SKM-1 treated with dmso at 0.1 percent for 144 hours (cell line): Measurements from ENCODE around the gene SFN.
"Not testable (repeated sequence)": the region's sequence is repeated elsewhere in the genome, so short reads cannot be mapped to it uniquely, and the experiment has no call there.

Experiments used
- DNase-seq: peaks from one replicate; lab custom pipeline; 2025; ENCODE audit not compliant: unreplicated experiment; lab: John Stamatoyannopoulos, UW

Gene SFN

GRCh38 chr1:26864610-26865480 lies 1.9 kb downstream of the SFN start:
- DNase-seq = peak; percentile 95

- DNase-seq = not testable (repeated sequence)
Measured at GRCh38 chr1:26873097-26873496, 10.1 kb downstream of the SFN start.

GRCh38 chr1:26874896-26875295 lies 11.9 kb downstream of the SFN start:
- no peak for DNase-seq

GRCh38 chr1:26877326-26877725 lies 14.4 kb downstream of the SFN start:
- DNase-seq = no peak

- DNase-seq = no peak
Measured at GRCh38 chr1:26879793-26880192, 16.8 kb downstream of the SFN start.

GRCh38 chr1:26881611-26882010 lies 18.7 kb downstream of the SFN start:
- not testable (repeated sequence) for DNase-seq

- DNase-seq = no peak
Measured at GRCh38 chr1:26882696-26883463, 19.9 kb downstream of the SFN start.

GRCh38 chr1:26887125-26887524 lies 24.2 kb downstream of the SFN start:
- peak; percentile 16 for DNase-seq

GRCh38 chr1:26888231-26888630 lies 25.3 kb downstream of the SFN start:
- DNase-seq = no peak

- DNase-seq = peak; percentile 71
Measured at GRCh38 chr1:26889551-26890466, 26.9 kb downstream of the SFN start, which contains the start of gene GPN2. Gene GPN2, minus strand, starts transcription at chr1:26890283. Its CDS starts 187 bp downstream, at chr1:26890096.

- DNase-seq = no peak
Measured at GRCh38 chr1:26890467-26890796, 27.5 kb downstream of the SFN start.

GRCh38 chr1:26894263-26894662 lies 31.3 kb downstream of the SFN start:
- DNase-seq = no peak

GRCh38 chr1:26897351-26897750 lies 34.4 kb downstream of the SFN start:
- no peak for DNase-seq

GRCh38 chr1:26900001-26900814 lies 37.3 kb downstream of the SFN start, which contains the start of gene GPATCH3:
Gene GPATCH3, minus strand, starts transcription at chr1:26900467. Its CDS starts 25 bp downstream, at chr1:26900442.
- peak; percentile 69 for DNase-seq

- no peak for DNase-seq
Measured at GRCh38 chr1:26900815-26901511, 38.0 kb downstream of the SFN start.

GRCh38 chr1:26907071-26907917 lies 44.3 kb downstream of the SFN start:
- no peak for DNase-seq

- DNase-seq = no peak
Measured at GRCh38 chr1:26909951-26910342, 47.0 kb downstream of the SFN start.

GRCh38 chr1:26910343-26911160 lies 47.6 kb downstream of the SFN start:
- no peak for DNase-seq
